ENCODE data around the gene GMEB1. TPM values are rescaled to one million over a fixed set of nuclear protein-coding genes. Genes with fewer than 3 reads are reported as not detected.
"Not testable (repeated sequence)": the region's sequence is repeated elsewhere in the genome, so short reads cannot be mapped to it uniquely, and the experiment has no call there.

GMEB1 gene
- total and polyA plus RNA-seq, 2 experiments from 2014 or later = 13.3 to 20.2 TPM

- no peak for TF ChIP-seq REST (IDR thresholded peaks at IDR 0.05; ENCODE audit: unreplicated experiment)
- no peak for TF ChIP-seq EZH2 (IDR thresholded peaks at IDR 0.05; ENCODE audit: low read depth, unreplicated experiment)
- no peak for TF ChIP-seq CTCF (conservative IDR thresholded peaks at IDR 0.05; ENCODE audit: low read depth in 2 of 2)
- no peak for TF ChIP-seq CREB1 (CRISPR knock-in tag; IDR thresholded peaks at IDR 0.05; ENCODE audit: low read depth)
- TF ChIP-seq STAT1 (IDR thresholded peaks at IDR 0.05; ENCODE audit: unreplicated experiment) = no peak
- no peak for TF ChIP-seq NANOG (IDR thresholded peaks at IDR 0.05; ENCODE audit: borderline replicate concordance)
- TF ChIP-seq JUNB (IDR thresholded peaks at IDR 0.05; ENCODE audit: unreplicated experiment) = no peak
Observed at GRCh38 chr1:28684937-28685336, 16.4 kb downstream of the GMEB1 start (continued).

GRCh38 chr1:28691627-28692026, 23.0 kb downstream of the GMEB1 start:
- peaks cover 49% of the 10 kb centered on the region for H3K36me3 Mint-ChIP-seq (ENCODE audit: low read depth)
- H3K27ac ChIP-seq (ENCODE audit: low read depth); H3K27me3 ChIP-seq (ENCODE audit: insufficient read depth); ATAC-seq; H3K27me3 Mint-ChIP-seq (ENCODE audit: insufficient read depth, low read depth, poor library complexity); H3K9me2 ChIP-seq (ENCODE audit: insufficient read depth); H2AFZ ChIP-seq; H3F3A ChIP-seq (replicated peaks; ENCODE audit: low read depth); H3K4me1 Mint-ChIP-seq; H3K4me3 ChIP-seq; H3K4me1 ChIP-seq (ENCODE audit: insufficient read depth); H3K9me3 Mint-ChIP-seq; H3K27ac Mint-ChIP-seq; H3K4me3 Mint-ChIP-seq; DNase-seq (ENCODE audit: low spot score); H3K79me2 ChIP-seq (replicated peaks; ENCODE audit: insufficient read depth); H4K20me1 ChIP-seq (replicated peaks; ENCODE audit: insufficient read depth); H3K4me2 ChIP-seq: not testable (repeated sequence)
- peaks cover 21% of the 10 kb centered on the region; the same call in 1 of the 2 replicates for H3K36me3 ChIP-seq (ENCODE audit: insufficient read depth)

- peaks cover 57% of the 10 kb centered on the region for H3K36me3 Mint-ChIP-seq (ENCODE audit: low read depth)
- no peaks in the 10 kb centered on the region for H3K4me1 Mint-ChIP-seq
- ATAC-seq (no peak), DNase-seq (ENCODE audit: low spot score) (no peak)
- no peaks in the 10 kb centered on the region for H3K9me3 Mint-ChIP-seq
- Histone ChIP-seq H3K4me1 (ENCODE audit: insufficient read depth) (no peaks in the 10 kb centered on the region), H3K4me2 (no peak overlapping the region), H3F3A (replicated peaks; ENCODE audit: low read depth) (peaks cover 4% of the 10 kb centered on the region; the same call in 1 of the 2 replicates), H3K36me3 (ENCODE audit: insufficient read depth) (peaks cover 23% of the 10 kb centered on the region), H3K9me2 (ENCODE audit: insufficient read depth) (no peaks in the 10 kb centered on the region), H3K79me2 (replicated peaks; ENCODE audit: insufficient read depth) (no peaks in the 10 kb centered on the region), H3K27ac (ENCODE audit: low read depth) (no peak overlapping the region), H2AFZ (no peak overlapping the region), H3K4me3 (no peak overlapping the region), H4K20me1 (replicated peaks; ENCODE audit: insufficient read depth) (no peaks in the 10 kb centered on the region), H3K27me3 (ENCODE audit: insufficient read depth) (no peaks in the 10 kb centered on the region)
- H3K27me3 Mint-ChIP-seq (ENCODE audit: insufficient read depth, low read depth, poor library complexity) = no peaks in the 10 kb centered on the region
- H3K4me3 Mint-ChIP-seq = no peak overlapping the region
- H3K27ac Mint-ChIP-seq = no peak overlapping the region
- TF ChIP-seq STAT1 (IDR thresholded peaks at IDR 0.05; ENCODE audit: unreplicated experiment) (no peak), CTCF (conservative IDR thresholded peaks at IDR 0.05; ENCODE audit: low read depth in 2 of 2) (no peak), ETS1 (IDR thresholded peaks at IDR 0.05) (no peak), EZH2phosphoT487 (IDR thresholded peaks at IDR 0.05; ENCODE audit: unreplicated experiment) (no peak), ZNF114 (CRISPR knock-in tag; IDR thresholded peaks at IDR 0.05) (no peak), EZH2 (IDR thresholded peaks at IDR 0.05; ENCODE audit: low read depth, unreplicated experiment) (no peak), NANOG (IDR thresholded peaks at IDR 0.05; ENCODE audit: borderline replicate concordance) (no peak), ZNF331 (CRISPR knock-in tag; IDR thresholded peaks at IDR 0.05; ENCODE audit: low read depth) (no peak), JUNB (IDR thresholded peaks at IDR 0.05; ENCODE audit: unreplicated experiment) (no peak)
Observed at GRCh38 chr1:28703629-28704028, 35.0 kb downstream of the GMEB1 start.

Measured in GM23338 (cell line).